HG03439 (cell line): ENCODE data around the gene NCAPH2.
"Not testable (repeated sequence)": the region's sequence is repeated elsewhere in the genome, so short reads cannot be mapped to it uniquely, and the experiment has no call there.

Experiments
- ATAC-seq: cut with Tn5 transposase; IDR thresholded peaks from one replicate; pipeline ENCODE4 v1.9.1; 2021; ENCODE audit warnings: mild to moderate bottlenecking, moderate library complexity; ENCODE audit not compliant: unreplicated experiment

NCAPH2 gene

DNA sequence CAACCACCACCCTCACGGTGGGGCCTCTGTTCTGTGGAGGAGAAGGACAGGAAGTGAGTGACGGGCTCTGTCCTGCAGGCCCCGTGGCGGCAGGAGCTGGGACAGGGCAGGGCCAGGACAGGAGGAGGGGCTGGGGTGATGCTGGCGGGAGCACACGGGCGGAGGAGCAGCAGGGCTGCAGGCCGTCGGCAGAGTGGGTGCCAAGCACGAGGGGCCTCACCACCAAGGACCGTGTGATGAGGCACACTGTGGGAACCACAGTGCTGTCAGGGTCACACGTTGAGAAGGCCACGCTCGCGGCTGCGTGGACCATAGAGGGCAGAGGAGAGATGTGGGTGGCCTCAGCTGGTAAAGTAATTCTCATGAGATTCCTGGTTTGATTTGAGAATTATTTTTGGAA is 8.9 kb downstream of the NCAPH2 start:
- no peak for ATAC-seq

DNA sequence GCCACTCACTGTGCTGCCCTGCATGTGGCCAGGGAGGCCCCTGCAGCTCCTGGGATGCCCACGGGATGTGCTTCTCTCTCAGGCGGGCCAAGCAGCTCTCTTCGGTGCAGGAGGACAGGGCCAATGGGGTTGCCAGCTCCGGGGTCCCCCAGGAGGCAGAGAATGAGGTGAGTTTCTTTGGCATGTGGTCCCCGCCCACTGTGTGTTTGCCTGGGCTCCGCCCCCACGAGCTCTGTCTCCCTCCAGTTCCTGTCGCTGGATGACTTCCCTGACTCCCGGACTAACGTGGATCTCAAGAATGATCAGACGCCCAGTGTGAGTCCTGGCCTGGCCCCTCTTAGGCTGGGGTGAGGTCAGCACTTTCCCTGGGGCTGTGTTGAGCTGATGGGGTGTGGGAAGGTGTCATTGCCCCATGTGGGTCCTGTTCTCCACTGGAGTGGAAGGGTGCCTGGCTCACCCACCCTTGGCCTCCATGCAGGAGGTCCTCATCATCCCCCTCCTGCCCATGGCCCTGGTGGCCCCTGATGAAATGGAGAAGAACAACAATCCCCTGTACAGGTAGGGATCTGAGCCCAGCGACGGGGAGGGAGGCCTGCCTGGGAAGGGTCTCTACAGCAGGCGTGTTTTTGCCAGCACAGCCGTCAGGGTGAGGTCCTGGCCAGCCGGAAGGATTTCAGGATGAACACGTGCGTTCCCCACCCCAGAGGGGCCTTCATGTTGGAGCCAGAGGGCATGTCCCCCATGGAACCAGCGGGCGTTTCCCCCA is 9.7 kb downstream of the NCAPH2 start:
- ATAC-seq, result no peak

GRCh38 chr22:50518606-50519005 is 10.6 kb downstream of the NCAPH2 start:
- ATAC-seq, result no peak

GRCh38 chr22:50519151-50519550 is 11.1 kb downstream of the NCAPH2 start:
- no peak for ATAC-seq

- ATAC-seq, result not testable (repeated sequence)
These were observed 12.2 kb downstream of the NCAPH2 start for GRCh38 chr22:50520184-50520583.

DNA sequence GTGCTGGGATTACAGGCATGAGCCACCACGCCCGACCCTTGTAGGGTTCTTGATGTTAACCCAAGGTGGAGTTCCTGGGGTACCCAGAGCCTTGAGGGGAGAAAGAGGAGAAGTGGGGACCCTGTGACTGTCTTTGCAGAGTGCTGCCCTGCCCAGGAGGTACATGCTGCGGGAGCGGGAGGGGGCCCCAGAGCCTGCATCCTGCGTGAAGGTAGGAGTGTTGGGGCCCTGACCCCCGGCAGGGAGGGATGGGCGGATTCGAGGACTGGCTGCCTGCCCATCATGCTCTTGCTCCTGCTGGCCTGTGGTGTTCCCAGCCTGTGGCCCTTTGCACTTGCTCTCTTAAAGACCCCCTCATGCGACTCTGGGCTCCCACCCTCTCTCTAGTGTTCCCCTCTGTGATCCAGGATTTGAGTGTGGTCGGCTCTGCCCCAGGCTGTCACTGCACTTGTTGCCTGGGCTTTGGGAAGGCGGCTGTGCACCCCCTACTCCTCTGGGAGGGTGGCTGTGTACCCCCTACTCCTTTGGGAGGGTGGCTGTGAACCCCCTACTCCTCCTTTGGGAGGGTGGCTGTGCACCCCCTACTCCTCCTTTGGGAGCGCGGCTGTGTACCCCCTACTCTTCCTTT is 12.9 kb downstream of the NCAPH2 start:
- no peak for ATAC-seq

GRCh38 chr22:50521710-50522109 is 13.7 kb downstream of the NCAPH2 start:
- ATAC-seq, result no peak

DNA sequence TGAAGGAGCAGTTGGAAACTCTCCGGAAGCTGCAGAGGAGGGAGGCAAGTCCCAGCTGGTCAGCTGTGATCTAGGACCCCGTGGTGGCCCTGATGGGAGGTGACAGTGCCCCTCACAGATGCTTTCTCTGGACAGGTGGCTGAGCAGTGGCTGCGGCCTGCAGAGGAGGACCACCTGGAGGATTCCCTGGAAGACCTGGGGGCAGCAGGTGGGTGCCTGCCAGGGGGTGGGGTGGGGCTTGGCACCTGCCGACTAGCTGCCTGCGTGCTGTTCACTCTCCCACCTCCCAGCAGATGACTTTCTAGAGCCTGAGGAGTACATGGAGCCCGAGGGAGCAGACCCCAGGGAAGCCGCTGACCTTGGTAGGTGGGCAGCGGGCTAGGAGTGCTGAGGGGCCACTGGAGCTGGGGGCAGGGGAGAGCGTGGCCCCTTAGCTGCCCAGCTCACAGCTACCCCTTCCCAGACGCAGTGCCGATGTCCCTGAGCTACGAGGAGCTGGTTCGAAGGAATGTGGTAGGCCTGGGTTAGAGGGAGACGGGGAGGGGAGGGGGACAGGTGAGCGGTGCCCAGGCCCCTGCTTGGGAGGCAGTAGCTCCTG is 14.3 kb downstream of the NCAPH2 start:
- no peak for ATAC-seq

GRCh38 chr22:50522806-50523438 is 14.9 kb downstream of the NCAPH2 start:
- no peak for ATAC-seq

DNA sequence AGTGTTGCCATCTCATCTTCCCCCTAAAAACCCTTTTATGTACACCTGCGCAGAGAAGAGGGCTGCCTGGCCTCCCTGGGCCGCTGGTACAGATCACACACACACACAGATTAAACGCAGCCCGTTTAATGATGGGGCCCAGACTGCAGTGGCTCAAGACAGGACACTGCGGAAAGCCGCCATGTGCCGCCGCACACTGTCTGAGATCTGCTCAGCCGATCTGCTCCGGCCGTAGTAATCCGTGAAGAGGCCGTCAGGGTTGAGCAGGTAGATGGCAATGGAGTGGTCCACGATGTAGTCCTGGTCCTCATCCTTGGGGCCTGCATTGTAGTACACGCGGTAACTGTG is 15.4 kb downstream of the NCAPH2 start:
- ATAC-seq, result no peak

- no peak for ATAC-seq
These were observed 16.0 kb downstream of the NCAPH2 start for GRCh38 chr22:50523806-50524675.

DNA sequence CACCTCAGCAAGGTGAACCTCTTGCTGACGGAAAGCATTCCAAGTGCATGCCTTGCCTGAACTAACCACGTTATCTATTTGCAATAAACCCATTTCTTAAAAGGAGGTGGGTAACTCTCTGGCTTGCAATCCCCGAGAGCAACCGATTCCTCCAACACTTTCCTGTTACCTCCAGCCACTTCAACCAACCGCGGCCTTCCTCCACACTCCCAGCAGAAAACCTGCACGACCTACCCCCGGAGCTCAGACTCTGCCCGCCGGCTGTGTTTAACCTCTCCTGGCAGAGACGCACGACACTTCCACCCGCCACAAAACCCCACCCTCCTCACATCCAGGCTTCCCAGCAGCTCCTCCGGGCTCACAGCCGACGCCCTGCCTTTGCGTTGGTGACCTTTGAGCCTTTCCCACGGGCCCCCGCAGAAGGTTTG is 16.7 kb downstream of the NCAPH2 start:
- ATAC-seq, result no peak

GRCh38 chr22:50525104-50525857 is 17.3 kb downstream of the NCAPH2 start, which contains the start of gene SCO2:
SCO2 (minus strand) TSS chr22:50525598; CDS start chr22:50524411, 1,187 bp downstream.
- ATAC-seq, result peak; percentile 39

DNA sequence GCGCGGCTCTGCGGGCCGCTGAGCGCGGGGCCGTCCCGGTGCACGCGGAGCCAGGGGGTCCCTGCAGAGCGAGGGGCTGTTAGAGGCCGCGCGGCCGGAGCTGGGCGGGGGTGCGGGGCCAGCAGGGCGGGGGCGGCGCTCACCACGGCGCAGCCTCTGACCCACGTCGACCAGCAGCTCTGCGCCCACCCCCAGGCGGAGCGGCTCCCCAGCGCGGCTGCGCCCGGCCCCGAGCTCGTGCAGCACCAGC is 17.8 kb downstream of the NCAPH2 start:
- peak; percentile 10 for ATAC-seq

GRCh38 chr22:50526108-50526833 is 18.2 kb downstream of the NCAPH2 start:
- ATAC-seq, result peak; percentile 25

- ATAC-seq, result no peak
These were observed 19.1 kb downstream of the NCAPH2 start for GRCh38 chr22:50526834-50527801.

GRCh38 chr22:50527921-50528681 is 20.1 kb downstream of the NCAPH2 start:
- no peak for ATAC-seq
